AG09309 (cell line): ENCODE measurements around the gene ZNF804B.

Source experiments
- DNase-seq: peaks from one replicate; pipeline ENCODE4 v3.0.0-alpha.2; 2010; ENCODE audit warnings: low read depth
- H3K4me3 ChIP-seq: 2 replicates; pipeline ENCODE4 v1.5.1; 2011; ENCODE audit warnings: mild to moderate bottlenecking, low read depth, low read length, moderate library complexity; ENCODE audit not compliant: control insufficient read depth
- TF ChIP-seq, protein P1 (sequence below): IDR thresholded peaks from 2 replicates; pipeline ENCODE4 v1.5.1; 2011; ENCODE audit warnings: mild to moderate bottlenecking, low read depth, low read length, inconsistent platforms; ENCODE audit not compliant: insufficient read depth, control insufficient read depth; ENCODE audit errors: missing control alignments

ZNF804B gene

DNA sequence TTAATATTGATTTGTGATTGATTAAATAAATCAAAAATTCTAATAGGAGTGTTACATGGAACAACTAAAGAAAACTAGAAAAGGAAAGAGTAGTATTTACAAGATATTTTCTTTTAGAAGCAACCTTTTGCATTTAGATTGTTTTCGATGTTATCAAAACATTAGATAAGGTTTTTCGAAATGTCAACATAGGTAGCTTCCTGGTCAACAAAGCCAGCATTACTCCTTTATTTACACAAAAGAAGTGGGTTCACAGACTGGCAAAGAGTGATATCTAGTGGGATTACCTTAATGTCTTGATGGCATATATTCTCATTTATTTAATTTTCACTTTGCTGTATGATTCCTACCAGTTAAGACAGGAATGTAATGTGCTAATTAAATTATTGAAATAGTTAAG, 153.4 kb downstream of the ZNF804B start:
- TF ChIP-seq, protein P1, sequence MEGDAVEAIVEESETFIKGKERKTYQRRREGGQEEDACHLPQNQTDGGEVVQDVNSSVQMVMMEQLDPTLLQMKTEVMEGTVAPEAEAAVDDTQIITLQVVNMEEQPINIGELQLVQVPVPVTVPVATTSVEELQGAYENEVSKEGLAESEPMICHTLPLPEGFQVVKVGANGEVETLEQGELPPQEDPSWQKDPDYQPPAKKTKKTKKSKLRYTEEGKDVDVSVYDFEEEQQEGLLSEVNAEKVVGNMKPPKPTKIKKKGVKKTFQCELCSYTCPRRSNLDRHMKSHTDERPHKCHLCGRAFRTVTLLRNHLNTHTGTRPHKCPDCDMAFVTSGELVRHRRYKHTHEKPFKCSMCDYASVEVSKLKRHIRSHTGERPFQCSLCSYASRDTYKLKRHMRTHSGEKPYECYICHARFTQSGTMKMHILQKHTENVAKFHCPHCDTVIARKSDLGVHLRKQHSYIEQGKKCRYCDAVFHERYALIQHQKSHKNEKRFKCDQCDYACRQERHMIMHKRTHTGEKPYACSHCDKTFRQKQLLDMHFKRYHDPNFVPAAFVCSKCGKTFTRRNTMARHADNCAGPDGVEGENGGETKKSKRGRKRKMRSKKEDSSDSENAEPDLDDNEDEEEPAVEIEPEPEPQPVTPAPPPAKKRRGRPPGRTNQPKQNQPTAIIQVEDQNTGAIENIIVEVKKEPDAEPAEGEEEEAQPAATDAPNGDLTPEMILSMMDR: no peak
- no peak overlapping the region for H3K4me3 ChIP-seq
- no peak for DNase-seq

DNA sequence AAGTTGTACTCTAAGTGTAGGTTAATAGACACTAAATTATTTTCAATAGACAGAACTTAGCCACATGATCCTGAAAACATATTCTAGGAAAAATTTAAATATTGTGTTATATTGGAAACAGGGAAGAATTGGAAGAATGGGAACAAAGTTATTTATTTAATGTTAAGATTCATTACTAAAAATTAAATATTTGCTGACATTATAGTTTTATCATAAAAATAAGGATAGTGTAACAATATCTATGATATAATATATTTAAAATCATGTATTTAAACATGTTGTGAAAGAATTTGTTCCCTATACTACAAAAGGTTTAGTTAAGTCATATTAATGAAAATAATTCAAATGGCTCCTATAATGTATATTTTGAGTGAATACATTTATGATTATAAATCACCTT, 156.1 kb downstream of the ZNF804B start:
- DNase-seq: no peak
- H3K4me3 ChIP-seq: no peak overlapping the region
- TF ChIP-seq, protein P1: no peak

DNA sequence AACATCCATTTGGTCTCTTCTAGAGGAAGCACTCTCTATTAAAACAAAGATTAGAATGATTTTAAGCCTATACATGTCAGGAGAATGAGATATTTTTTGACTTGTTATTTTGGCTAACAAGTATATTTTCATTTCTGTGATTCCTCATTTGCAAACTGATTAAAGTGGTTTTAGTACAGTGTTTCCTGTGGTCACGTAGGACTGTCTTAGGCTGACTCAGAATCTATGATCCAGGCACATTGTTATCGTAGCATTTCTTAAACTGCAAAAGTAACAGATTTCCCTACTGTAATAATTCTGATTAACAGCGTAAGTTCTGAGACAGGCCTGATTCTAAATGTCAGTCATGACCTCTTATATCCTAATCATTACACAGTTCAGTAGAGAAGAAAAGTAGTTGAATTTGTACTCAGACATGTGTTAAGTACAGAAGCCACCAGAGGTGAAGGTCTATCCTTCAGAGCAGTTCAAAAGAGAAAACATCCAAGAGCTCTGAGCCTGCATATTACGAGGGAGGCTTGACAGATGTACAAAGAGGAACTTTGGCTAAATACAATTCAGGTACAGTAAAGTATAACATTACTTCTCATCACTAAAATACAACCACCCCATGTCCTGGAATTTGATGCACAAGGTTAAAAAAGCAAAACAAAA, 160.1 kb downstream of the ZNF804B start:
- no peak for DNase-seq
- TF ChIP-seq, protein P1: no peak
- H3K4me3 ChIP-seq: no peak overlapping the region

DNA sequence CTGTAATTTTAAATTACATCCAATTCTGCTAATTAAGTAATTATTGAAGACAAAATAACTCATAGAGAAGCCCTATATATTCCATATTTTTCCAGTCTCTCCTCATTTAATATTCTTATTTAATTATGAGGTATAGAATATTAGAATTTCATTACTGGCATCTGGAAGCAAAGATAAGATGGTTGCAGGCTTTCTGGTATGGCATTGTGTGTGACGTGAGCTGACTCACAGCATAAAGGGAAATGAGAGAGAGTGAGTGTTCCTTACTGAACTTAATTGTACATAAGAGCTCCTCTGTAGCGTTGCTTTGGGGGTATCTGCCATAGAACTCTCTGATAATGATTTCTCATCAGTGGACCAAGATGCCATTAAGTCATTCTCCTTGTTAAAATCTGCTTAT, 163.4 kb downstream of the ZNF804B start:
- DNase-seq: no peak
- no peak overlapping the region for H3K4me3 ChIP-seq
- TF ChIP-seq, protein P1: no peak

DNA sequence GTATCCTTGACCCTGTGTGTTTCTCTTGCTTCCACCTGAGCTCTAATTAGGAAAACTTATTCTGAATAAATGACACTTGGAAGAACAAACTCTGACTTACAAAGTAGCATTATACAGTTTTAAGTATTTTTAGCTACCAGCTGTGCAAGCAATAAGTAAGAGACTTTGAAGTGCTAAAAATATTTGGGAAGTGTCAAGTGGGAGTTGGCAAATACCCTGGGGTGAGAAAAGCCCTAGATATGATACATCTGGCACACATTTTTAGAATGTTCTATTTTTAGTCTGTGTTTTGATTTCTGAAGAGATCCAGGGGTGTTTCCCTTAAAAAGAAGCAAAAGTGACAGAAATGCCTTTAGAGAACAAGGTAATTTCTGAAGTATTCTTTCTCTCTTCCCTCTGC, 168.8 kb downstream of the ZNF804B start:
- no peak overlapping the region for H3K4me3 ChIP-seq
- TF ChIP-seq, protein P1: no peak
- no peak for DNase-seq

DNA sequence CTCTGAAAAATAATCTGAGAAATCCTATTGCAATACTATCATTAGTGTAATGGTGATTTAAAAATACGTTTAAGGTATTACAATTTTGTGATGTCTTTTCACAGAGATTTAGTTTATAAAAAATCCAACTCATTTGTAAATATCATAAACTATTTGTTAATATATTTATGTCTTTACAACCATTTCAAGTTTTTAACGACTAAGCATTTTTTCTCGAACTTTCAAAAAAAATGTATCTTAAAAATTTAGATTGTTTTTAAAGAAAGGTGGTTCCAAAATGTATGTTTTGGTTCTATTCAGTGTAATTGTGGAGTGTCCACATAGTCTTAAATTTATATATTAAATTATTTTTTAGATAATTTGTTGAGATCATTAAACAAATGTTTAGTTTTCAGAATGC, 170.2 kb downstream of the ZNF804B start:
- H3K4me3 ChIP-seq: no peak overlapping the region
- DNase-seq: no peak
- TF ChIP-seq, protein P1: no peak

DNA sequence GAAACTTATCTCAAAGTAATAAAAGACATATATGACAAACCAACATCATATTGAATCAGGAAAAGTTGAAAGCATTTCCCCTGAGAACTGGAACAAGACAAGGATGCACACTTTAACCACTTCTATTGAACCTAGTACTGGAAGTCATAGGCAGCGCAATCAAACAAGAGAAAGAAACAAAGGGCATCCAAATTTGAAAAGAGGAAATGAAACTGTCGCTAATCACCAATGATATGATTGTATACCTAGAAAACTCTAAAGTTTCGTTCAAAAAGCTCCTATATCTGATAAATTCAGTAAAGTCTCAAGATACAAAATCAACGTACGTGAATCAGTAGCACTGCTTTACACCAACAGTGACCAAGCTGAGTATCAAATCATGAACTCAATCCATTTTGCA, 173.8 kb downstream of the ZNF804B start:
- no peak overlapping the region for H3K4me3 ChIP-seq
- no peak for DNase-seq
- TF ChIP-seq, protein P1: no peak
